HG02678 (cell line): ENCODE results near the gene MROH2A.

Experiments used
- ATAC-seq: cut with Tn5 transposase; IDR thresholded peaks from one replicate; pipeline ENCODE4 v1.9.1; 2021; ENCODE audit warnings: mild to moderate bottlenecking, moderate library complexity; ENCODE audit not compliant: unreplicated experiment

The MROH2A gene

GRCh38 chr2:233761040-233761769, 16.9 kb upstream of the MROH2A start:
- ATAC-seq: no peak

GRCh38 chr2:233764264-233764663, 13.9 kb upstream of the MROH2A start:
- ATAC-seq: no peak

- ATAC-seq: no peak
Observed at GRCh38 chr2:233764761-233765160, 13.4 kb upstream of the MROH2A start.

- ATAC-seq: no peak
Observed at GRCh38 chr2:233766416-233766815, 11.7 kb upstream of the MROH2A start.

- no peak for ATAC-seq
Observed at GRCh38 chr2:233768076-233768475, 10.1 kb upstream of the MROH2A start.

GRCh38 chr2:233769260-233769659, 8.9 kb upstream of the MROH2A start:
- no peak for ATAC-seq

GRCh38 chr2:233772153-233772552, 6.0 kb upstream of the MROH2A start:
- no peak for ATAC-seq

GRCh38 chr2:233772583-233772982, 5.5 kb upstream of the MROH2A start:
- no peak for ATAC-seq

- ATAC-seq: no peak
Observed at GRCh38 chr2:233773854-233774253, 4.3 kb upstream of the MROH2A start.

- no peak for ATAC-seq
Observed at GRCh38 chr2:233775414-233775813, 2.7 kb upstream of the MROH2A start.

- no peak for ATAC-seq
Observed at GRCh38 chr2:233779722-233780121, 1.6 kb downstream of the MROH2A start.

GRCh38 chr2:233780771-233781170, 2.6 kb downstream of the MROH2A start:
- no peak for ATAC-seq

GRCh38 chr2:233789554-233789953, 11.4 kb downstream of the MROH2A start:
- ATAC-seq: no peak

- ATAC-seq: no peak
Observed at GRCh38 chr2:233791151-233791882, 13.2 kb downstream of the MROH2A start.

- no peak for ATAC-seq
Observed at GRCh38 chr2:233791883-233792329, 13.8 kb downstream of the MROH2A start.

- no peak for ATAC-seq
Observed at GRCh38 chr2:233792720-233793119, 14.6 kb downstream of the MROH2A start.

- ATAC-seq: no peak
Observed at GRCh38 chr2:233793465-233794127, 15.5 kb downstream of the MROH2A start.

- no peak for ATAC-seq
Observed at GRCh38 chr2:233794128-233794658, 16.1 kb downstream of the MROH2A start.

- ATAC-seq: no peak
Observed at GRCh38 chr2:233795735-233796171, 17.6 kb downstream of the MROH2A start.

GRCh38 chr2:233796254-233796653, 18.1 kb downstream of the MROH2A start:
- ATAC-seq: no peak

- ATAC-seq: no peak
Observed at GRCh38 chr2:233798335-233799086, 20.4 kb downstream of the MROH2A start.
